Activated naive CD8-positive, alpha-beta T cell treated with anti-CD3 and anti-CD28 coated beads, Interleukin-2, amount 50 U/mL, for 24 hours (primary cell): ENCODE data around the gene MRFAP1.
A peak's percentile ranks its signal among the peaks of the same experiment; 100 is the strongest.
"Not testable (repeated sequence)": the region's sequence is repeated elsewhere in the genome, so short reads cannot be mapped to it uniquely, and the experiment has no call there.

Experiments used
- ATAC-seq: fragments of 150-1000 bp; cut with Tn5 transposase; one replicate; pipeline ENCODE4 v1.10.0; 2021
- DNase-seq: peaks from one replicate; pipeline ENCODE4 v3.0.0; 2021
- H3K27ac Mint-ChIP-seq: one replicate; pipeline ENCODE4 v1.8.0; 2021; ENCODE audit warnings: mild to moderate bottlenecking, mixed read lengths
- H3K27me3 Mint-ChIP-seq: one replicate; pipeline ENCODE4 v1.8.0; 2021; ENCODE audit warnings: mixed read lengths
- H3K36me3 Mint-ChIP-seq: one replicate; pipeline ENCODE4 v1.8.0; 2021; ENCODE audit warnings: low read depth, mixed read lengths
- H3K4me1 Mint-ChIP-seq: one replicate; pipeline ENCODE4 v1.8.0; 2021; ENCODE audit warnings: mixed read lengths
- H3K4me3 Mint-ChIP-seq: one replicate; pipeline ENCODE4 v1.8.0; 2021; ENCODE audit warnings: mild to moderate bottlenecking, moderate library complexity, mixed read lengths
- H3K9me3 Mint-ChIP-seq: one replicate; pipeline ENCODE4 v1.8.0; 2021; ENCODE audit warnings: mixed read lengths

Gene MRFAP1

DNA sequence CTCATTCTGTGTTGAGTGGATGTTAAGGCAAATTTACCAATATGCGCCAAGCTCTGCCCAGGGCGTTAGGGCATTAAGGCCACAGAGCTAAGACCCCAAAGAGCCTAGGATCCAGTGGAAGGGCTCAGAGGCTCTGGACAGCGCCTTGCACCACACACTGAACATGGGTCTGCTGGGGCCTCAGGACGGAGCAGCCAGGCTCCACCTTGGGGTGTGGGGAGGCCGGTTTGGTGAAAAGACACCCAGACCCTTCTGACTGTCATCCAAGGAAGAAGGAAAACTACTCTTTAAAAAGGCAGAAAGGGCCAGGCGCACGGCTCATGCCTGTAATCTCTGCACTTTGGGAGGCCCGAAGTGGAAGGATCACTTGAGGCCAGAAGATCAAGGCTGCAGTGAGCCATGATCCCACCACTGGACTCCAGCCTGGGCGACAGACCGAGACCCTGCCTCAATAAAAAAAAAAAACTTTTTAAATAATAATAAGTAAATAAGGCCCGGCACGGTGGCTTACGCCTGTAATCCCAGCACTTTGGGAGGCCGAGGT, 1.3 kb upstream of the MRFAP1 start:
- H3K27ac Mint-ChIP-seq, result no peak overlapping the region
- no peak for DNase-seq

DNA sequence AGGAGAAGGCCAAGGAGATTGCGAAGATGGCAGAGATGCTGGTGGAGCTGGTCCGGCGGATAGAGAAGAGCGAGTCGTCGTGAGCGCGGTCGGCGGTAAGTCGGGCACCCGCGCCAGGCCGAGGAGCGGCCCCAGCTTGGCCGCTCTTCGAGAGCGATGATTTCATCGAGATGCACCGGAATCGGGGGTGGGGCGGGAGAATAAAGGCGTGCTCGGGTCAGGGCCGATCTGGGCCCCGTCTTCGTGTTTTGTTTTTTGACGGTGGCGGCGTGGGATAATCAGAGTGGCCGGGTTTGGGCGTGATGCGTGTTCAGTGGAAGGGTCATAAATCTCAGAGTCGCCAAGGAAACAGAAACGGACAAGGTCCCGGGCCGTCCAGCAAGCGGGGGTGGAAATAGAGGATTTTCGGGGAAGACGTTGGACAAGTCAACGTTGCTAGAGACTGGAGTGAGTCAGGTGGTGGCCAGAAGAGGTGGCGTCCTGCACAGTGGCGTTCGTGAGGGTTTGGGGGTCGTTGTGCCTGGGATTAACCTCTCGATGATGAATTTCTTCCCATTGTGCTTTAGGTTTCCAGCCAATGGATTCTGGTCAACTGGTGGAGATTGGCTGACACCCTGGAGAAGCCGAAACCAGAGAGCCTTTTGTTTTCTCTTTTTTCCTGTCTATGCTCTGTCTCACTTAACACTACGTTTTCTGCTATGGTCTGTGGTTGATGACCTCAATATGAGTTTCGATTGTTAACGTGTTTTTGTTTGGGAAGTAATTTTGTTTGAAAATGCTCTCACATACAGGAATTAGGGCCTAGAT, 882 bp downstream of the MRFAP1 start:
- peak; percentile 52 for ATAC-seq
- no peaks in the 10 kb centered on the region for H3K9me3 Mint-ChIP-seq
- H3K27me3 Mint-ChIP-seq, result no peaks in the 10 kb centered on the region
- H3K27ac Mint-ChIP-seq, result peak overlapping the region; percentile 99
- peaks cover 34% of the 10 kb centered on the region for H3K4me1 Mint-ChIP-seq
- peak overlapping the region; percentile 96 for H3K4me3 Mint-ChIP-seq
- H3K36me3 Mint-ChIP-seq, result peaks cover 36% of the 10 kb centered on the region
- peak; percentile 40 for DNase-seq

More for the DNA sequence above, 1.3 kb upstream of the MRFAP1 start:
- peaks cover 36% of the 10 kb centered on the region for H3K36me3 Mint-ChIP-seq
- H3K4me3 Mint-ChIP-seq, result peak overlapping the region; percentile 21
- no peaks in the 10 kb centered on the region for H3K27me3 Mint-ChIP-seq
- no peak for ATAC-seq
- peaks cover 34% of the 10 kb centered on the region for H3K4me1 Mint-ChIP-seq
- H3K9me3 Mint-ChIP-seq, result no peaks in the 10 kb centered on the region

DNA sequence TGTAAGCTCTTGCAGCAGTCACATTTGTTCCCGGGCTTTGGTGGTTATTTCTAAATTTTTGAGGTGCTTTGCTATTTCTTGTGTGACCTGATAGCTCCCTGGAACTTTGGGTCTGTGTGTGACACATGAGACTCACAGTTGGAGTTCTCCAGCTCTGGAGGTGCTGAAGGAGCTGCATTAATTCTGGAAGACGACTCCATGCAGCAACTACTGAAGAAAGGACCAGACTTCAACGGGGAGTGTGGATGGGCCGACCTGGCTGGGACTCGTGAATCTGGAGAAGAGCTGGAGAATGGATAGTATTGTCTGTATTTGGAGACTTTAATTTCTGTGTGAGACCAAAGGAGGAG, 1.5 kb downstream of the MRFAP1 start:
- Mint-ChIP-seq H3K4me1 (peaks cover 34% of the 10 kb centered on the region), H3K4me3 (peak overlapping the region; percentile 96), H3K9me3 (no peaks in the 10 kb centered on the region), H3K27ac (peak overlapping the region; percentile 99), H3K36me3 (peaks cover 36% of the 10 kb centered on the region), H3K27me3 (no peaks in the 10 kb centered on the region)
- DNase-seq (no peak), ATAC-seq (no peak)

DNA sequence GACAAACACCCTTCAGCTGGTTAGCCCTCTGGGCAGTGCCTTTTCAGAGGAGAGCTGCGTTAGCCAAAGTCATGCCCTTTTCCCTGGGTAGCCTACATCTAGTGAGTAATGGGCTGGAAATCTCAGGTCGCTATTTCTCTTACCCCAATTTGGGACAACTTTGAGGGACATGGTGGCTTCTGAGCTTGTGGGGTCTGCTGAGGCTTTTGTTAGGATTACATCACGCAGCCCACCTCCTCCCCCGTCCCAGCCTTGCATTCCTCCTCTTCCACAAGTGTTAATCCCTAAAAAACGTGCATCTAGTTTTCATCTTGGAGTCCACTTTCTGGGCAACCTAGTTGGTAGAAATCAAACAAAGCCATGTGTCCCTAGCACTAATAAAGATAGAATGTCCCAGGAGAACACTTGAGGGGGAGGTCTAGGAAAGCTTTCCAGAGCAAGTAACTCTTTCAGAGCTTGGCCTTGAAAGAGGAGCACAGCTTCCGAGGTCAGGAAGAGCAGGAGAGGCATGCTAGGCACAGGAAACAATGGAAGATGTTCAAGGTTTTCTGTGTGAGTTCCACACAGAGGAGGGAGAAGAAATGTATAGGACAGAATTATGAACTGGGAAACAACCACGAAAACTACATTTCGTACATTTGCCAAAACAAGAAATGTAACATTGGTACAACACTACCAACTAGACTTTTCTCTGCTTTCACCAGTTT, 2.8 kb downstream of the MRFAP1 start:
- Mint-ChIP-seq H3K36me3 (peaks cover 36% of the 10 kb centered on the region), H3K27me3 (no peaks in the 10 kb centered on the region), H3K27ac (peak overlapping the region; percentile 71), H3K4me1 (peaks cover 34% of the 10 kb centered on the region), H3K4me3 (no peak overlapping the region), H3K9me3 (no peaks in the 10 kb centered on the region)
- no peak for DNase-seq
- no peak for ATAC-seq

DNA sequence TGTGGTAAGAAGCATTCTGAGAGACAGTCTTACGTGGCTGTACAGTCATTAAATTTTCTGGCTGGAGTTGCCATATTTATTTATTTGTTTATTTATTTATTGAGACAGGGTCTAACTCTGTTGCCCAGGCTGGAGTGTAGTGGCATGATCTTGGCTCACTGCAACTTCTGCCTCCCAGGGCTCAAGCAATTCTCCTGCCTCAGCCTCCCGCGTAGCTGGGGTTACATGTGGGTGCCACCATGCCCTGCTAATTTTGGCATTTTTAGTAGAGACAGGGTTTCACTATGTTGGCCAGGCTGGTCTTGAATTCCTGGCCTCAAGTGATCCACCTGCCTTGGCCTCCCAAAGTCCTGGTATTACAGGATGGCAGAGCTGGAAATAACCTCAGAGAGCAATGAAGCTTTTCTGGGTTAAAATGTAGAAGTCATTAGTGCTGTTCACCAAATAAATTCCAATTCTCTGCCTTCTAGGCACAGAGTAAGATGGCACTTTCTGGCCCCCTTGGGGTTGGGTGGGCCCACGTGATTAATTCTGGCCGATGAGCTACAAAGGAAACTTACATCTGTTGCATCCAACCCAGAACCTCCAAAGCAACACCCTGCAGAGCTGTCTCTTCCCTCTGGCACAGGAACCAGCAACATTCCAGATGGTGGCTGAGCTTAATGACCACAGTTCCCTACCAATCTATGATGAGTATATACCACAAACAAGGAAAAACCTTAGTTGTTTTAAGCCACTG, 4.5 kb downstream of the MRFAP1 start:
- H3K27ac Mint-ChIP-seq, result no peak overlapping the region

DNA sequence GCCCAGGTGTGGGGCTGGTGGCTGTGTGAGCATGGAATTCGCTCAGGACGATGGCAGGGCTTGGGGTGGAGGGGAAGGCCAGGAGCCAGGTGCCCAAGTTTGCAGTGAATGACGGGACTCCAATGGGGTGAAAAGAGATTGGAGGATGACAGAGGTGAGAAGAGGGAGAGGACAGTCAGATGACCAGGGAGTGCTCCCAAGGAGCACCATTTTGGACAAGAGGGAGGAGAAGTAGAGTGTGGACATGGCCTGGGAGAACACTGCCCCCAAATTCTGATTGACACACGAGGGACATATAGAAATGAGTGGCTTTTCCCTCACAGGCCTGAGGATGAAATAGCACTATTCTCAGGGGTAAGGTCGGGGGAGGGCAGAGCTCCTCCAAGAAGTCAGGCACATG, 6.7 kb downstream of the MRFAP1 start:
- Mint-ChIP-seq H3K36me3 (peaks cover 16% of the 10 kb centered on the region), H3K9me3 (no peaks in the 10 kb centered on the region), H3K4me1 (peaks cover 15% of the 10 kb centered on the region), H3K27me3 (no peaks in the 10 kb centered on the region), H3K4me3 (no peak overlapping the region), H3K27ac (no peak overlapping the region)
- ATAC-seq (no peak), DNase-seq (no peak)

More for the DNA sequence above, 4.5 kb downstream of the MRFAP1 start:
- no peak for DNase-seq
- Mint-ChIP-seq H3K4me3 (no peak overlapping the region), H3K9me3 (no peaks in the 10 kb centered on the region), H3K4me1 (peaks cover 29% of the 10 kb centered on the region), H3K27me3 (no peaks in the 10 kb centered on the region), H3K36me3 (peaks cover 36% of the 10 kb centered on the region)
- ATAC-seq, result no peak

DNA sequence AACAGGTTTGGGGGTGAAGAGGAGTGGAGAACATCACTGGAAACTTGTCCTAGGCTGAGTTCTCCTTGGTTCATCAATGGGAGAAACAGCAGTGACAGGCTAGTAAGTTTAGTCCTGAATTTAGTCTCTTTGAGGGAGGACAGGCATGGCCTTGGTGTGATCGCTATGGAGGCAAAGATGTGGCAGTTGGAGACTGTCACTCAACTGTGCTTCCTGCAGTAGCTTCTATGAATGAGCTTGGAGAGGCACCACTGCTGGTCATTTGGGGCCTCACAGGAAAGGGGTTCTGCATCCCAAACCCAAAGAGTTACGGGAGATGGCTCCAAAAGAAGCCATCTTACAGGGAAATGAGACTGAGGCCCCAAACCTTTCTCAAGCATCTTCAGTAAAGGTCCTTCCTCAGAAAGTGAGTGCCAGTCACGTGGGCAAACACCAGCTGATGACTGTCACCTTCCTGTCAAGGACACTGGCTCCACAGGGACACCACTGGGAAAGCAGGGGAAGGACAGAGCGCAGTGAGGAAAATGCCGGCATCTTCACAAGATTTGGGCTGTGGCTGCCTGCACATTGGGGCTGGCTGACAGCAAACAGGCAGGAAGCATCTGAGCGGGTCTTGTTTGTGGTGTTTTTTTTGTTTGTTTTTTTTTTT, 7.2 kb downstream of the MRFAP1 start:
- peaks cover 10% of the 10 kb centered on the region for H3K4me1 Mint-ChIP-seq
- no peak overlapping the region for H3K27ac Mint-ChIP-seq
- ATAC-seq, result no peak
- H3K36me3 Mint-ChIP-seq, result peaks cover 10% of the 10 kb centered on the region
- no peak overlapping the region for H3K4me3 Mint-ChIP-seq
- H3K27me3 Mint-ChIP-seq, result no peaks in the 10 kb centered on the region
- H3K9me3 Mint-ChIP-seq, result no peaks in the 10 kb centered on the region
- no peak for DNase-seq

DNA sequence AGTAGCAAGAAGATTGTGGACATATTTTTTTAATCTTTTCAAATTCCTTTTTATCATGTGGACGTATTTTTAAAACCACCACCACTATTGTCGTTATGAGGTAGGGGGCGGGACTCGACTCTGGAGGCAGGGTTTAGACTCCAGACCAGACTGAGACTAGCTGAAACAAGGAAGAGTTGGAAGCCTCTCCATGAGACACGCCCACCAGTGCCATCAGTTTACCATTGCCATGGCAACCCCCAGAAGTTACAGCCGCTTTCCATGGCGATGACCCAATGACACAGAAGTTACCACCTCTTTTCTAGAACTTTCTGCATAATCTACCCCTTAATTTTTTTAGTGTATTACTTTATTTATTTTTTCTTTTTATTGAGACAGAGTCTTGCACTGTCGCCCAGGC, 8.7 kb downstream of the MRFAP1 start:
- Mint-ChIP-seq H3K27ac (no peak overlapping the region), H3K4me3 (no peak overlapping the region), H3K27me3 (no peaks in the 10 kb centered on the region), H3K36me3 (no peaks in the 10 kb centered on the region), H3K9me3 (no peaks in the 10 kb centered on the region), H3K4me1 (no peaks in the 10 kb centered on the region)
- no peak for ATAC-seq
- DNase-seq, result no peak

DNA sequence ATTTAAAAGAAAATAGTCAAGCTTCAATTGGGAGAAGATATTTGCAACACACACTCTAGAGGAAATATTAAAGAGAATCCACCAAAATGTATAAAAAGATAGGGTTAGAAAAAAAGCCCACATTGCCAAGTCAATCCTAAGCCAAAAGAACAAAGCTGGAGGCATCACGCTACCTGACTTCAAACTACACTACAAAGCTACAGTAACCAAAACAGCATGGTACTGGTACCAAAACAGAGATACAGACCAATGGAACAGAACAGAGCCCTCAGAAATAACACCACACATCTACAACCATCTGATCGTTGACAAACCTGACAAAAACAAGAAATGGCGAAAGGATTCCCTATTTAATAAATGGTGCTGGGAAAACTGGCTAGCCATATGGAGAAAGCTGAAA, 13.7 kb downstream of the MRFAP1 start:
- not testable (repeated sequence) for H3K27me3 Mint-ChIP-seq, H3K4me3 Mint-ChIP-seq, ATAC-seq, H3K27ac Mint-ChIP-seq, H3K9me3 Mint-ChIP-seq, H3K4me1 Mint-ChIP-seq, DNase-seq, H3K36me3 Mint-ChIP-seq

DNA sequence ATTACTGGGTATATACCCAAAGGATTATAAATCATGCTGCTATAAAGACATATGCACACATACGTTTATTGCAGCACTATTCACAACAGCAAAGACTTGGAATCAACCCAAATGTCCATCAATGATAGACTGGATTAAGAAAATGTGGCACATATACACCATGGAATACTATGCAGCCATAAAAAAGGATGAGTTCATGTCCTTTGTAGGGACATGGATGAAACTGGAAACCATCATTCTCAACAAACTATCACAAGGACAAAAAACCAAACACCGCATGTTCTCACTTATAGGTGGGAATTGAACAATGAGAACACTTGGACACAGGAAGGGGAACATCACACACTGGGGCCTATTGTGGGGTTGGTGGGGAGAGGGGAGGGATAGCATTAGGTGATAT, 14.8 kb downstream of the MRFAP1 start:
- ATAC-seq, H3K4me3 Mint-ChIP-seq, H3K9me3 Mint-ChIP-seq, DNase-seq, H3K36me3 Mint-ChIP-seq, H3K27me3 Mint-ChIP-seq, H3K27ac Mint-ChIP-seq: not testable (repeated sequence)
- peaks cover 18% of the 10 kb centered on the region for H3K4me1 Mint-ChIP-seq

DNA sequence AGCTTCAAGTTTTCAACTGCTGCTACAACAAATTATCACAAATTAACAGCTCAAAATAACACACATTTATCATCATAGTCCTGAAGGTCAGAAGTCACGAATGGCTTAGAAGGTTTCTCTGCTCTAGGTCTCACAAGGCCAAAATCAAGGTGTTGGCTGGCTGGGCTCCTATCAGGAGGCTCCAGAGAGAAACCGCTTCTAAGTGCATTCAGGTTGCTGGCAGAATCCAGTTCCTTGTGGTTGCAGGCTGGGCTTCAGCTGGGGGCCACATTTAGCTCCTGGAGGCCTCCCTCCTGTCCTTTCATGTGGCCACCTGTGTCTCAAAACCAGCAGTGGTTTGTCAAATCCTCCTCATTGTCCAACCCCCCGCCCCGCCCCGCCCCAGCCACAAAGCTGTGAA, 15.4 kb downstream of the MRFAP1 start:
- Mint-ChIP-seq H3K27me3 (peaks cover 9% of the 10 kb centered on the region), H3K4me3 (no peak overlapping the region), H3K9me3 (no peaks in the 10 kb centered on the region), H3K27ac (no peak overlapping the region), H3K4me1 (peaks cover 18% of the 10 kb centered on the region), H3K36me3 (no peaks in the 10 kb centered on the region)
- ATAC-seq (no peak), DNase-seq (no peak)

DNA sequence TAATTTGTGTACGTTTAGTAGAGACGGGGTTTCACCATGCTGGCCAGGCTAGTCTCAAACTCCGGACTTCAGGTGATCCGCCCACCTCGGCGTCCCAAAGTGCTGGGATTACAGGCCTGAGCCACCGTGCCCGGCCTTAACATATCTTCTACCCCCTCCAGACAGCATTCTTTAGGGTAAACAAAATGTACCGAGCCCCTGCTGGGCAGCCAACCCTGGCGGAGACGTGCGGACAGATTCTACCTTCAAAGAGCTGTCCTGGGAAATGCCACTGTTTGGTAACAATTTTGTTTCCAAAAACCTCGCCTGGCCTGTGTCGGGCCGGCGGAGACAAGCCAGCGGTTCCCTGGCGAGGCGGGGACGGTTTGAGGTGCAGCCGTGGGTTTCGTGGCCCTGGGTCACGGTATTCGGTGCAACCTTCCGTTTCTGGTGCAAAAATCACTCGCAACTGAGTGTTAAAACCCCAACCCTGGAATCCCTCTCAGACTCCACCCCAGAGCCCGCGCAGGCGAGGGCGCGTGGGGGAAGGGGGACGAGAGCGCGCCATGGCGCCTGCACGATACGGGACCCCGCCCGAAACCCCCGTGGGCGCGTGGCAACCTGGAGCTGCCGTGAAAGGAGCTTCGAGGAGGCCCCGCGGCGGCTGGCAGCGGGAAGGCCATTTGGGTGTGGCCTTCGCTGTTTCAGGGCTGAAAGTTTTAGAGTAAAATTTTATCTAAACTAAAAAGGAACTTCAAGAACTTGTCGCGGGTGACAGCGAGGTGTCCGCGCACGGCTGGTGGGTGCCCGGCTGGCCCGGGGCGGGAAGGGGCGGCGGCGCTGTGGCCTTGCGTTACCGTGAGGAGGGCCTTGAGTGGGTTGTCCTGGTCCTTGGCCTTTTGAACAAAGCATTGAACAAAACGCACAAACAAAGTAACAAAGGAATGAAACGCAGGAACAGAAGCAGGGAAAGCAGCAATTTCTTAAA, 17.0 kb downstream of the MRFAP1 start:
- Mint-ChIP-seq H3K36me3 (no peaks in the 10 kb centered on the region), H3K27ac (no peak overlapping the region), H3K4me1 (peaks cover 18% of the 10 kb centered on the region), H3K9me3 (no peaks in the 10 kb centered on the region), H3K27me3 (peaks cover 17% of the 10 kb centered on the region), H3K4me3 (no peak overlapping the region)
- ATAC-seq (no peak), DNase-seq (no peak)

DNA sequence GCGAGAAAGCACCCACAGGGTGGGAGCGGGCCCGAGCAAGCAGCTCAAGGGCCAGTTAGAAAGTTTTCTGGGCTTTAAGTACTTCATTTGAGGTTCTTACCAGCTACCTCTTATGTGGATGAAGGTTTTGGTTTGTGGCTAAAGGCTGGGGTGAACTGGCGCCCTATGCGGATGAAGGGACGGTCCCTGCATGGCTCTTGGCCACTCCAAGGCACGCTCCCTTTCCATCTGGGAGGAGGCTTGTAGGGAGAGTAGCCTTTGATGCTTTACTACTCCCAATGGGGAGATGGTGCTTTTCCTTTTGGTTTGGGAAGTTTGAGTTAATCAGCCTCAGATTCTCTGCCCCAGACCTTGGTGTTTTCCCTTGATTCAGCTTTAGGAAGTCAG, 17.7 kb downstream of the MRFAP1 start:
- Mint-ChIP-seq H3K4me1 (peaks cover 18% of the 10 kb centered on the region), H3K4me3 (peak overlapping the region; percentile 55), H3K9me3 (no peaks in the 10 kb centered on the region), H3K36me3 (no peaks in the 10 kb centered on the region), H3K27ac (no peak overlapping the region), H3K27me3 (peaks cover 23% of the 10 kb centered on the region)
- DNase-seq (no peak), ATAC-seq (peak; percentile 27)
